ENCODE measurements around the gene RNF167.

The RNF167 gene

GRCh38 chr17:4958102-4958501 is 18.0 kb downstream of the RNF167 start:
- no peak for TF ChIP-seq CTCF (IDR thresholded peaks at IDR 0.05)

- no peak for TF ChIP-seq CTCF (IDR thresholded peaks at IDR 0.05)
Measured at GRCh38 chr17:4959261-4959965, 19.3 kb downstream of the RNF167 start.

GRCh38 chr17:4960279-4960922 is 20.3 kb downstream of the RNF167 start:
- TF ChIP-seq CTCF (IDR thresholded peaks at IDR 0.05): no peak

DNA sequence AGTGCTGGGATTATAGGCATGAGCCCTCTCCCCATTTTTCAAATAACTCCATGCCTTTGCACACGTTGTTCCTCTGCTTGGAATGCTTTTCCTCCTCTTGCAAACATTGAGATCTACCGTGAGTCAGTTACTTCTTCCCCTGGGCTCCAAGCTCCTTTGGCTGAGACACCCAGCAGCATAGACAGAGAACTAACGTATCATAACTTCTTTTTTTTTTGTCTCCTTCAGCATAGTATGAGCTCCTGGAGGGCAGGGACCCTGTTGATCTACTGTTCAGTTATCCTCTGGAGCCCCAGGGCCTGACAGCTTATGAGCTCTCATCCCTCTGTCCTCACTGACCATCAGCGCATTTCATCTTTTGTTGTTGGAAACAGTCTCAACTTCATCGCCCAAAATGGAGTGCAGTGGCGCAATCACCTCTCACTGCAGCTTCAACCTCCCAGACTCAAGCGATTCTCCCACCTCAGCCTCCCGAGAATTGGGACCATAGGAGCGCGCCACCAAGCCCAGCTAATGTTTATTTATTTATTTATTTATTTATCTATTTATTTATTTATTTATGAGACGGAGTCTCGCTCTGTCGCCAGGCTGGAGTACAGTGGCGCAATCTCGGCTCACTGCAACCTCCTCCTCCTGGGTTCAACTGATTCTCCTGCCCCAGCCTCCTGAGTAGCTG is 25.4 kb downstream of the RNF167 start:
- TF ChIP-seq CTCF (IDR thresholded peaks at IDR 0.05): no peak

DNA sequence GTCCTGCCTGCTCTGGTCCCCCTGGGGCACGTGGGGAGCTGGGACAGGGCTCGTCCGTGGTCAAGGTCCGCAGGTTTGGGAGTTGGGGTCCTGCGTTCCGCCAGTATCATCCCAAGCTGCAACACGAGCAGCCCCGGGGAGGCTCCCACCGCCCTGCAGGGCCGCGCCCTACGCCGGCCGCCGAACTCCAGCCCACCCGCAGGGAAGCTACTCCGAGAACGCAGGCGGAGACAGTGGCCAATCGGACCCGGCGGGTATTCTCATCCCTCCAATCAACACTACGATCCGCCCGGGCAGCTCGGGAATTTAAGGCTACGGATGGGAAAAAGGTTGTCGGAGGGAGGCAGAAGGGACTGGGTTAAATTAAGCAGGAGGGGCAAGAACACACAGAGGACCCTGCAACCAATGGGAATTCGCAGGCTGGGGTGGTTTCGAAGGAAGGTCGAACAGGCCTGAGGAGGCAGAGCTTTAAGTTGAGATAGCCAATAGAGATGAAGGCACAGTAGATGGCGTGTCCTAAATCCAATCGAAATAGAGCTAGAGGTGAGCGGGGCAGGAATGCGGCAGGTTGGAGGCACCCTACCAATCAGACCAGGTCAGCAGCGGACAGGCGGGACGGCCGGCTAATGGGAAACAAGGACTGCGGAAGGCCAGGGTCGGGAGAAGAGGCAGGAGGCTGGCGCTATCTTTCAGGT is 26.9 kb downstream of the RNF167 start:
- no peak for TF ChIP-seq CTCF (IDR thresholded peaks at IDR 0.05)

DNA sequence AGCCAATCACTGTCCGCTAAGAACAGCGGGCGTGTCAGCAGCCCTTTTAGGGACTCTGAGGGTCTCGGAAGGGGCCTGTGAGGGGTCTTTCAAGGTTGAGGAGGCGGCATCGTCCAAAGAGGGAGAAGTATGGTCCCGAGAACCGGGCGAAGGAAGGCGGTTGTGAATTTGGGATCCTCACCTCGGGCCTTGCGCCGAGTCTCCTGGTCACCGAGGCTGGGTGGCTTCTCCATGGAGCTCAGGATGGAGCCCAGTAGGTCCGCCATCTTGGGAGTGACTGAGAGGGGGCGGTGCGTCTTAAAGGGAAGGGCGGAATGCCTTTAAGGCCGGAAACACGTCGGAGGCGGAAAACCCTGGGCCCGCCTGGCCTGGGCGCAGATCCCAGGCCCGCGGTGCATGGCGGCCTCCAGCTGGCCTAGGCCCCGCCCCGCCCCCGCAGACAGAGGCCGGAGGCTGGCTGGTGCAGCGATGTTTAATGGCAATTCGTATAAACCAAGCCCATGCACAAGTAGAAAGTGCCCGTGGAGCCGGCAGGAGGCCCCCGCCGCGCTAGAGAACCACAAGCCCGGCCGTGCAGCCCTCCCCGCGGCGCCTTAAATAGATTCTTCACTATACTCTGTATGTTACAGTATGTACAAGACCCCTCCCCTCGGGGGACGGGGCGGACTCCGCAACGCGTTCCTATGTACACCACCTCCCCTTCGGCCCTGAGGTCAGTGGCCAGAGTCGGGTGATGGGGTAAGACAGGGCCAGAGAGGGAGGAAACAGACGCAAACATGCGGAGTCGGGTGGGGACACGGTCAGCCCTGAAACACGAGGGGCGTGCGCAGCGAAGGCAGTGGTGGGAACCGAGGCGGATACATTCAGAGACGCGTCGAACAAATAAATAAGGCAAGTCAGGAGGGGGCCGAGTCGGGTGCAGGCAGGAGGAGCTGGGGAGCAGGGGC is 27.7 kb downstream of the RNF167 start, which contains the start of gene SPAG7:
SPAG7 (minus strand) TSS at position 279 of the 947 bp plus-strand sequence; CDS start at position 266, 13 bp downstream.
- TF ChIP-seq CTCF (IDR thresholded peaks at IDR 0.05): no peak

All from LNCAP (cell line).